T1000 (cell line): ENCODE data around the gene ARL4A.
"Not testable (repeated sequence)": the region's sequence is repeated elsewhere in the genome, so short reads cannot be mapped to it uniquely, and the experiment has no call there.

Experiments
- DNase-seq: peaks from one replicate; lab custom pipeline; 2025; ENCODE audit warnings: mixed read lengths; lab: John Stamatoyannopoulos, UW

ARL4A gene

GRCh38 chr7:12686891-12687717 lies at the start of gene ARL4A:
Gene ARL4A, plus strand, starts transcription at chr7:12687633. Its CDS starts 622 bp downstream, at chr7:12688255.
- peak; percentile 96 for DNase-seq

GRCh38 chr7:12637819-12638592 lies 49.4 kb upstream of the ARL4A start:
- DNase-seq: no peak

DNA sequence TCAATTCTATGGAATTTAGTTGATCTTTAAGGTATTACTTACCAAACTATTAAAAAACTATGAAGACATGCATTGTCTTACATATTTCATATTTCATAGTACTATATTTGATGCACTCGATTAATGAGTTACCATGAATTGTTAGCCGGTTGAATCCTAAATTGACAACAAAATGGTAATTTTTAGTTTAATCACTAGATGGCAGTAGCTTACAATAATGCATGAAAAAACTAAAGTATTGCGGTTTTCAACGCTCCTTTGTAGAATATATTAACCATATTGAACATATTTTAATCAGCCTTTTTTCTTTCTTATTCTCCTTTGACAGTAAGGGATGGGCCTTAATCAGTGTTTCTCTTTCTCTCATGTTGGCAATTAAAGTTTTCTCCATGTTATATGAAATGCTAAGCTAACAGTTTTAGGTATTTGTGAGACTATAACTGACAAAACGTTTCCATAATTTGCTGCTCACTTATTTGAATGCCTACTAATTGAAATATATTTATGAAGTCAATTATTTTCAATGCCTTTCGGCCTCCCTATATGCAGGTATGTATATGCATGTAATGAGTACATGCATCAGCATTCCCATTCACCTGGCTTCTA lies 48.5 kb upstream of the ARL4A start:
- no peak for DNase-seq

DNA sequence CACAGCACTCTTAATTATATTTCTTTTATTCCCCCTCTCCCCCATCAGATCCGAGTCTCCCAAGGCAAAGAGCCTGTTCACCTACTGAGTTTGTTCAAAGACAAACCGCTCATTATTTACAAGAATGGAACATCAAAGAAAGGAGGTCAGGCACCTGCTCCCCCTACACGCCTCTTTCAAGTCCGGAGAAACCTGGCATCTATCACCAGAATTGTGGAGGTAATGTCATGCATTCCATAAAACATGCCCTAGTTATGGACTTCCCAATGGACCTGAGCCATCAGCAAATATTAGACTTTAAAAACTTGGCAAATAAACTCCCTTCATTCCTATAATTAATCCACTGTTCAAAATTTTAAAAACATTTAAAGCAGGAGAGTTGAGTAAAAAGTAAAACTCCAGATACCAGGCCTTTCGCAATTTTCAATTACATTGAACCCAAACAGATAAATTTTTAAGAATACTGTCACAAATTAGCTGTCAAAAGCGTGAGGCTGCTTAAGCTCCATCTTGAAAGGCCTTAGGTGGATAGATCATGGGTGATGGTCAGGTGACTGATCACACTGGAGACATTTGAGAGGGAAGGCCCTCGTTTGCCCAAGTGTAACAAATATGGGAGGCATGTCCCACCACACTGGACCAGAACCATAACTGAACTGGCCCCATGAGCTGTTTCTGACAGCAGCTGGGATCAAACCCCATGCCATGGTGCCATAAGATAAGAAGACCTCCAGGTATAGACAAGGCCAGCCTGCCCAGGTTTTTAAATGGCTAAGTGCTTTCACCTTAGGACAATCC lies 46.9 kb upstream of the ARL4A start:
- DNase-seq: no peak

- no peak for DNase-seq
These were observed 46.2 kb upstream of the ARL4A start for GRCh38 chr7:12641196-12641595.

- no peak for DNase-seq
These were observed 44.9 kb upstream of the ARL4A start for GRCh38 chr7:12642508-12642907.

- no peak for DNase-seq
These were observed 44.3 kb upstream of the ARL4A start for GRCh38 chr7:12643001-12643643.

DNA sequence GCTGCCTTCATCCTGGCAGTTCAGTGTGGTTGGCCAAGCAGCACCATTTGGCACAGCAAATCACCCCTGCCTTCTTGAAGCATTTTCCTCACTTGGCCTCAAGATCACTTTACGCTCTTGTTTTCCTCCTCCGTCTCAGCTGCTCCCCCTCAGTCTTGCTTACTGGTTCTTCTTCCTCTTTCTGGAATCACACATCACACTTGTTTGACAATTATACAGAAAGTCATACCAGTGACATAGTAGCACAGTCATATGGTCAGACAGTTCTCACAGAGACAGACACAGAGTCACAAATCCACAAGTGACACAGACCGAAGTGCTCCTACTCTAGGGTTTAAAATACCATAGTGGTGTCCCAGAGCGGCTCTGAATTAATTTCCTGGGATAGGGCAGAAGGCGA lies 43.8 kb upstream of the ARL4A start:
- DNase-seq: no peak

DNA sequence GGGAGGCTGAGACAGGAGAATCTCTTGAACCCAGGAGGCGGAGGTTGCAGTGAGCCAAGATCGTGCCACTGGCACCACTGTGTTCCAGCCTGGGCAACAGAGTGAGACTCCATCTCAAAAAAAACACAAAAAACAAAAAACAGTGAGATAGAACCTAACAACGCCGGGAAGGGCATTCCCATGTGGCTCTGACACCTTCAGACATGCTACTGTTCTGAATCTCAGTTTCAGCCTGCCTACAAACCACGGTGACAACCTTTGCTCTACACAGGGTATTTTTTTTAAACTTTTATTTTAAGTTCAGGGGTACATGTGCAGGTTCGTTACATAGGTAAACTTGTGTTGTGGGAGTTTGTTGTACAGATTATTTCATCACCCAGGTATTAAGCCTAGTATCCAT lies 42.2 kb upstream of the ARL4A start:
- DNase-seq: not testable (repeated sequence)

DNA sequence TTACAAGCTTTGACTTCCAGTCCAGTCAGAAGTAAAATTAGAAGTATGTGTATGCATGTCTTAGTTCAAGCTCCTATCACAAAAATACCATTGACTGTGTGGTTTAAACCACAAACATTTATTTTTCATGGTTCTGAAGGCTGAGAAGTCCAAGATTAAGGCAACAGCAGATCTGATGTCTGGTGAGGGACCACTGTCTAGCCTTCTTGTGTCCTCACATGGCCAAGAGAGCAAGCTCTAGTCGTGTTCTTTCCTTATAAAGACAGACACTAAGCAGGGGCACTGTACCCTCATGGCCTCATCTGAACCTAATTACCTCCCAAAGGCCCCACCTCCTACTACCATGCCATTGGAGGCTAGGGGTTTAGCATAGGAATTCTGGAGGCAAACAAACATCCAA lies 41.3 kb upstream of the ARL4A start:
- DNase-seq: no peak

DNA sequence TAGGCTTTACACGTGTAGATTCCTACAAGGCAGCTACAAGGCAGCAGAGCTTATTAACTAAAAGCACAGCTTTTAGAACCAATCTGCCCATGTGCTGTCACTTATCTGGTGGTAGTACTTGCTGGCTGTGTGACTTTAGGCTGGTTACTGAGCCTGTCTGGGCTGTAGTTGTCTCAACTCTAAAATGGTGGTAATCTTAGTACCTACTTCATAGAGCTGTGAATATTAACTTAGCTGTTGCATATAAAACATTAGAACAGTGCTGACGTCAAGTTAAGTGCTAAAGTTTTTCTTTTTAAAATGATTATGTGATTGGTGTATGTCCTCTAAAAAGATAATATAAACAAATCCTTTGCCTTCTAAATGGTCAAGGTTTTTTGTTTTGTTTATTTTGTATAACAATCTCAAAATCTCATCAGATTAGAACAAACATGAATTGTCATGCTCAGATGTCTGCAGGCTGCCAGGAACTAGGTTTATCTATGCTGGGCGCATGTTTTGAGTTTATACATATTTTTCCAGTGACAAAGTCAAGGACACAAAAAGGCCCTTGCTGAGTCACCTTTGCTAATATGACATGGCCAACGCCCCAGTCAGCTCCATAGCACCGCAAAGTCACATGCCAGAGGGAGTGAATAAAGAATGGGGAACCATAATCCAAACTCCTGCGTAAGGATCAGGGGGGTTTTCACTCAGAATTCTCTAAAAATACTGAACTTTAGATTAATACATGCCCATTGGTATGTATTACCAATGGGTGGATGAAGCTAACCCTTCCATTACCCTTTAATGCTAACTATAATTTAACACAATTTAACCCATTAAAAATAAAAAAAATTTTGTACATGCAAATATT lies 39.8 kb upstream of the ARL4A start:
- DNase-seq: peak; percentile 32

- no peak for DNase-seq
These were observed 38.6 kb upstream of the ARL4A start for GRCh38 chr7:12648704-12649261.

- no peak for DNase-seq
These were observed 38.1 kb upstream of the ARL4A start for GRCh38 chr7:12649348-12649747.

DNA sequence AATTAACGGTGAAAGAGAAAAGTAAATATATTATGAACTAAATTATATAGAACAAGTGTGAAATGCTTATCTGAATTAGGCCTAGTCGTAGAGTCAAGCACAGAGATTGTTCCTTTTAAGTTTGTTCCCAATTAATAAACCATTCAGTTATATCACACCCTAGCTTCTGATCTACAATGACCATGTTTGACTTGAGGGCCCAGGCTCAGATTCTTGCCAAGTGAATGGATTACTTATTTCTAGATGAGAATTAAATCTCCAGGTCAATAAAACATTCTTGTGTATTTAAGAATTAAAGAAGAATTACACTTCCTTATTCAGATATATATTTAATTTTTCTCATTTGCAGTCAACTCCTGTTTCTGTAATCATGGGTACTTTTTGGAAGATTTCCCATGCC lies 37.4 kb upstream of the ARL4A start:
- no peak for DNase-seq

DNA sequence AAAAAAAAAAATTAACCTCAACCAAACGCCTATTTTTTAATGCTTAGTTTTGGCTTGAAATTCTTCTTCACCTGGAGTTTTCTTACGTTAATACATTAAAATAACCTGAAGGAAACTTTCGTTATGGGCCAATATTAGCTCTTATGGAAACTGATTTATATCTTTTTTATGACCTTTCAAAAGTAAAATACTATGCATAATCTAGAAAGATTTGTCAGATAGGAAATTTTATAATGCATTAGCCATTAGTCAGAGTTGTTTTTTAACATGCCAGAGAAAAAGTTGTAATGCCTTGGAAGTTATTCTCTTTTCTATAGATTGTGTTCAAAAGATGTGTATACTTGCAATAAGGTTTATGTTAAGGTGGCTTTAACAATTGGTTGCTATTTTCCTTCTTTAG lies 34.3 kb upstream of the ARL4A start:
- DNase-seq: no peak

GRCh38 chr7:12653518-12653917 lies 33.9 kb upstream of the ARL4A start:
- DNase-seq: no peak

- DNase-seq: no peak
These were observed 32.3 kb upstream of the ARL4A start for GRCh38 chr7:12655161-12655560.

- DNase-seq: peak; percentile 84
These were observed 27.0 kb upstream of the ARL4A start for GRCh38 chr7:12660423-12660822.

DNA sequence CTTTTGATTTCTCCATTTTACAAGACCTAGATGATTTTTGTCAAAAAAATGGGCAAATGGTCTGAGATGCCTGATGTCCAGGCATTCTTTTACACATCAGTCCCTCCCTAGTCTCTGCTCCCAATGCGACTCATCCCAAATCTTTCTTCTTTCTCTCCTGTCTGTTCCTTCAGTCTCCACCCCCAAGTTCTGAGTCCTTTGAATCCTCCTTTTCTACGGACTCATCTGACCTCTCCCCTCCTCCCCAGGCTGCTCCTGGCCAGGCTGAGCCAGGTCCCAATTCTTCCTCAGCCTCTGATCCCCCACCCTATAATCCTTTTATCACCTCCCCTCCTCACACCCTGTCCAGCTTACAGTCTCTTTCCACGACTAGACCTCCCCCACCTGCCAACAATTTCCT lies 26.4 kb upstream of the ARL4A start:
- DNase-seq: not testable (repeated sequence)

DNA sequence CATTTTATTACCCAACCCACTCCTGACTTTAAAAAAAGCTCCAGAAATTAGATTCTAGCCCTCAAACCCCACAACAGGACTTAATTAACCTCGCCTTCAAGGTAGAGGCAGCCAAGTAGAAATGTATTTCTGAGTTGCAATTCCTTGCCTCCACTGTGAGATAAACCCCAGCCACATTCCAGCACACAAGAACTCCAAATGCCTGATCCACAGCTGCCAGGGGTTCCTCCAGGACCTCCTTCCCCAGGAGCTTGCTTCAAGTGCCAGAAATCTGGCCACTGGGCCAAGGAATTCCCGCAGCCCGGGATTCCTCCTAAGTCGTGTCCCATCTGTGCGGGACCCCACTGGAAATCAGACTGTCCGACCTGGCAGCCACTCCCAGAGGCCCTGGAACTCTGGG lies 25.9 kb upstream of the ARL4A start:
- DNase-seq: no peak
